ENCODE data around the gene JPH3.

DNA sequence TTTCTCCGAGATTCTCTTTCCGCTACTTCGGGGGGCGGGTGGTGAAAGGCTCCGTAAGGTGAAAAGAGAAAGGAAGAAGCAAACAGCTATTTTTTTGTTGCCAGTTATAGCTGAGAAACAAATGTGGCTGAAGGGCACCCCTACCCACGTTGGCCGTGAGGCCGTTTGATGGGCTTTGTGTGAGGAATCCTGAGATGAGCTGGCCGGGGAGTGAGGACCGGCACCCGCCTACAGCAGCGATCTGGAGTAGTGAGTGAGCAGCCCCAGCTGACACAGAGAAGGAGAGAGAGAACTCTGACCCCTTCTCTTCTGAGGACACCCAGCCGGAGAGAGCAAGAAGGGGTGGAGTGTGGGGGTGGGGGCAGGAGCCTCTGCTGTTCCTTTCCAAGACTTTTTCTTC is 5.6 kb downstream of the JPH3 start:
- TF ChIP-seq, protein P1, sequence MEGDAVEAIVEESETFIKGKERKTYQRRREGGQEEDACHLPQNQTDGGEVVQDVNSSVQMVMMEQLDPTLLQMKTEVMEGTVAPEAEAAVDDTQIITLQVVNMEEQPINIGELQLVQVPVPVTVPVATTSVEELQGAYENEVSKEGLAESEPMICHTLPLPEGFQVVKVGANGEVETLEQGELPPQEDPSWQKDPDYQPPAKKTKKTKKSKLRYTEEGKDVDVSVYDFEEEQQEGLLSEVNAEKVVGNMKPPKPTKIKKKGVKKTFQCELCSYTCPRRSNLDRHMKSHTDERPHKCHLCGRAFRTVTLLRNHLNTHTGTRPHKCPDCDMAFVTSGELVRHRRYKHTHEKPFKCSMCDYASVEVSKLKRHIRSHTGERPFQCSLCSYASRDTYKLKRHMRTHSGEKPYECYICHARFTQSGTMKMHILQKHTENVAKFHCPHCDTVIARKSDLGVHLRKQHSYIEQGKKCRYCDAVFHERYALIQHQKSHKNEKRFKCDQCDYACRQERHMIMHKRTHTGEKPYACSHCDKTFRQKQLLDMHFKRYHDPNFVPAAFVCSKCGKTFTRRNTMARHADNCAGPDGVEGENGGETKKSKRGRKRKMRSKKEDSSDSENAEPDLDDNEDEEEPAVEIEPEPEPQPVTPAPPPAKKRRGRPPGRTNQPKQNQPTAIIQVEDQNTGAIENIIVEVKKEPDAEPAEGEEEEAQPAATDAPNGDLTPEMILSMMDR (conservative IDR thresholded peaks at IDR 0.05): no peak
- TF ChIP-seq EZH2 (IDR thresholded peaks at IDR 0.05; ENCODE audit: low read depth): no peak
